H9 (cell line): ENCODE data around the gene RGS9. TPM values are rescaled to one million over a fixed set of nuclear protein-coding genes. Genes with fewer than 3 reads are reported as not detected.

ENCODE experiments used
- DNase-seq: peaks from one replicate; pipeline ENCODE4 v3.0.0-alpha.2; 2017
- H2AFZ ChIP-seq: one replicate; pipeline ENCODE4 v1.6.1; 2013; ENCODE audit warnings: mild to moderate bottlenecking, low read length, control low read depth, moderate library complexity
- H2AK5ac ChIP-seq: 2 replicates; pipeline ENCODE4 v1.6.1; 2013; ENCODE audit warnings: low read length, control low read depth, mixed read lengths; ENCODE audit not compliant: insufficient read length
- H2BK120ac ChIP-seq: one replicate; pipeline ENCODE4 v1.6.1; 2013; ENCODE audit warnings: low read depth, mild to moderate bottlenecking, low read length, control low read depth, inconsistent platforms; ENCODE audit not compliant: poor library complexity, severe bottlenecking
- H2BK12ac ChIP-seq: 2 replicates; pipeline ENCODE4 v1.6.1; 2013; ENCODE audit warnings: low read length, control low read depth, mixed read lengths, low read depth; ENCODE audit not compliant: insufficient read length
- H2BK15ac ChIP-seq: 2 replicates; pipeline ENCODE4 v1.6.1; 2013; ENCODE audit warnings: low read depth, low read length, control low read depth
- H2BK20ac ChIP-seq: one replicate; pipeline ENCODE4 v1.6.1; 2013; ENCODE audit warnings: low read depth, mild to moderate bottlenecking, low read length, control low read depth, inconsistent platforms; ENCODE audit not compliant: poor library complexity, severe bottlenecking
- H2BK5ac ChIP-seq: 2 replicates; pipeline ENCODE4 v1.6.1; 2013; ENCODE audit warnings: low read length, control low read depth, mixed read lengths; ENCODE audit not compliant: insufficient read length
- H3K14ac ChIP-seq: 2 replicates; pipeline ENCODE4 v1.6.1; 2013; ENCODE audit warnings: low read length, control low read depth; ENCODE audit not compliant: insufficient read depth
- H3K18ac ChIP-seq: 2 replicates; pipeline ENCODE4 v1.6.1; 2013; ENCODE audit warnings: low read depth, mild to moderate bottlenecking, mixed read lengths, low read length, control low read depth; ENCODE audit not compliant: insufficient read length
- H3K23ac ChIP-seq: 2 replicates; pipeline ENCODE4 v1.6.1; 2013; ENCODE audit warnings: low read length, control low read depth, mixed read lengths, low read depth; ENCODE audit not compliant: insufficient read length
- H3K23me2 ChIP-seq: 2 replicates; pipeline ENCODE4 v1.6.1; 2013; ENCODE audit warnings: low read depth, mild to moderate bottlenecking, mixed read lengths, low read length, control low read depth; ENCODE audit not compliant: insufficient read length, poor library complexity, severe bottlenecking
- H3K27ac ChIP-seq: 2 replicates; pipeline ENCODE4 v1.5.1; 2013; ENCODE audit warnings: low read length, control low read depth, mixed read lengths, low read depth; ENCODE audit not compliant: insufficient read length
- H3K27me3 ChIP-seq: 2 replicates; pipeline ENCODE4 v1.6.1; 2013; ENCODE audit warnings: low read length, control low read depth, inconsistent platforms; ENCODE audit not compliant: insufficient read depth
- H3K4ac ChIP-seq: 2 replicates; pipeline ENCODE4 v1.6.1; 2013; ENCODE audit warnings: low read depth, mild to moderate bottlenecking, control low read depth, inconsistent platforms, low read length, moderate library complexity
- H3K4me1 ChIP-seq: 2 replicates; pipeline ENCODE4 v1.6.1; 2013; ENCODE audit warnings: low read length, control low read depth, inconsistent platforms; ENCODE audit not compliant: insufficient read depth
- H3K4me2 ChIP-seq: 2 replicates; pipeline ENCODE4 v1.6.1; 2013; ENCODE audit warnings: low read length, control low read depth, mixed read lengths; ENCODE audit not compliant: insufficient read length, insufficient read depth
- H3K56ac ChIP-seq: 2 replicates; pipeline ENCODE4 v1.6.1; 2013; ENCODE audit warnings: low read depth, mild to moderate bottlenecking, mixed read lengths, low read length, control low read depth; ENCODE audit not compliant: insufficient read length
- H3K79me1 ChIP-seq: 2 replicates; pipeline ENCODE4 v1.6.1; 2013; ENCODE audit warnings: low read depth, mild to moderate bottlenecking, moderate library complexity, low read length, control low read depth, inconsistent platforms; ENCODE audit not compliant: insufficient read depth, poor library complexity, severe bottlenecking
- H3K79me2 ChIP-seq: 2 replicates; pipeline ENCODE4 v1.6.1; 2013; ENCODE audit warnings: low read length, control low read depth, inconsistent platforms; ENCODE audit not compliant: insufficient read depth
- H3K9ac ChIP-seq: 2 replicates; pipeline ENCODE4 v1.6.1; 2013; ENCODE audit warnings: low read length, control low read depth, mixed read lengths; ENCODE audit not compliant: insufficient read length; ENCODE audit errors: extremely low read depth
- H3K9me3 ChIP-seq: one replicate; pipeline ENCODE4 v1.6.1; 2013; ENCODE audit warnings: low read depth, low read length, inconsistent platforms; ENCODE audit not compliant: control insufficient read depth
- H3T11ph ChIP-seq: one replicate; pipeline ENCODE4 v1.6.1; 2013; ENCODE audit warnings: mild to moderate bottlenecking, low read length, control low read depth, inconsistent platforms
- H4K20me1 ChIP-seq: one replicate; pipeline ENCODE4 v1.6.1; 2013; ENCODE audit not compliant: control insufficient read depth, insufficient read length, insufficient read depth
- H4K5ac ChIP-seq: 2 replicates; pipeline ENCODE4 v1.6.1; 2013; ENCODE audit warnings: low read depth, mild to moderate bottlenecking, mixed read lengths, low read length, control low read depth; ENCODE audit not compliant: insufficient read length
- H4K8ac ChIP-seq: replicated peaks from 2 replicates; pipeline ENCODE4 v1.6.1; 2013; ENCODE audit warnings: low read length, control low read depth, mixed read lengths, low read depth; ENCODE audit not compliant: insufficient read length
- H4K91ac ChIP-seq: 2 replicates; pipeline ENCODE4 v1.6.1; 2013; ENCODE audit warnings: low read depth, mild to moderate bottlenecking, moderate library complexity, mixed read lengths, low read length, control low read depth; ENCODE audit not compliant: insufficient read length
- H3K27ac Mint-ChIP-seq, 3 experiments: 2 replicates in 2 of 3; 3 replicates in 1 of 3; pipeline ENCODE4 v1.8.0; 2020 to 2021; ENCODE audit warnings: mixed read lengths in 3 of 3, mild to moderate bottlenecking in 1 of 3, moderate library complexity in 1 of 3
- H3K27me3 Mint-ChIP-seq: 2 replicates; pipeline ENCODE4 v1.8.0; 2021; ENCODE audit warnings: low read depth, mild to moderate bottlenecking, moderate library complexity, mixed read lengths
- H3K36me3 Mint-ChIP-seq, 3 experiments: 2 replicates in 2 of 3; 3 replicates in 1 of 3; pipeline ENCODE4 v1.8.0; 2020 to 2021; ENCODE audit warnings: low read depth in 3 of 3, mixed read lengths in 3 of 3; ENCODE audit not compliant: insufficient read depth in 1 of 3
- H3K4me1 Mint-ChIP-seq, 2 experiments: 2 replicates each; pipeline ENCODE4 v1.8.0; 2020; ENCODE audit warnings: mixed read lengths in 2 of 2
- H3K4me3 Mint-ChIP-seq, 2 experiments: 2 replicates in 1 of 2; 3 replicates in 1 of 2; pipeline ENCODE4 v1.8.0; 2020 to 2021; ENCODE audit warnings: mild to moderate bottlenecking in 2 of 2, mixed read lengths in 2 of 2, moderate library complexity in 1 of 2
- H3K9me3 Mint-ChIP-seq, 2 experiments: 2 replicates in 1 of 2; 3 replicates in 1 of 2; pipeline ENCODE4 v1.8.0; 2020; ENCODE audit warnings: mild to moderate bottlenecking in 2 of 2, mixed read lengths in 2 of 2, moderate library complexity in 1 of 2
- WGBS: extraction: QIAGEN DNeasy Blood & Tissue Kit; methylation state at CpG from one replicate; pipeline ENCODE4 v1.1.7; 2013; ENCODE audit warnings: missing lambda C conversion rate, low lambda C conversion rate, mixed read lengths; ENCODE audit not compliant: insufficient read length; ENCODE audit errors: extremely low coverage; 5-methylcytosine and 5-hydroxymethylcytosine counted together
- total RNA-seq: library from RNA; stranded (reverse); gene quantifications from 2 replicates; pipeline ENCODE4 v1.2.1, GENCODE V29; 2021
- TF ChIP-seq, protein P1 (sequence below): fragments of 200-600 bp; sonication (generic); conservative IDR thresholded peaks from 3 replicates; pipeline ENCODE4 v1.8.0; 2021; ENCODE audit warnings: antibody characterized with exemption, mild to moderate bottlenecking

The RGS9 gene
- total RNA-seq, 1 experiment from 2014 or later: 12.0 TPM

GRCh38 chr17:65108152-65108551, 29.0 kb upstream of the RGS9 start:
- Histone ChIP-seq H2BK120ac (no peak overlapping the region), H3K23ac (no peak overlapping the region), H3K23me2 (no peaks in the 10 kb centered on the region), H4K8ac (no peak overlapping the region), H2BK12ac (no peak overlapping the region), H3T11ph (no peak overlapping the region), H2BK15ac (no peak overlapping the region), H3K79me2 (no peaks in the 10 kb centered on the region), H3K27ac (no peak overlapping the region), H2BK20ac (no peak overlapping the region), H3K14ac (no peak overlapping the region), H2BK5ac (no peak overlapping the region), H3K27me3 (no peaks in the 10 kb centered on the region), H3K18ac (no peak overlapping the region), H3K4me1 (no peaks in the 10 kb centered on the region; the same call in 1 of the 2 replicates), H3K79me1 (no peaks in the 10 kb centered on the region), H3K9me3 (no peaks in the 10 kb centered on the region), H3K9ac (no peak overlapping the region), H3K4ac (no peak overlapping the region), H3K4me2 (no peak overlapping the region), H4K91ac (no peak overlapping the region), H3K56ac (no peak overlapping the region), H2AK5ac (no peak overlapping the region), H4K5ac (no peak overlapping the region), H4K20me1 (no peaks in the 10 kb centered on the region), H2AFZ (no peak overlapping the region)
- no peak for DNase-seq
- Mint-ChIP-seq H3K4me3 (no peak overlapping the region), H3K9me3 (no peaks in the 10 kb centered on the region), H3K27ac (no peak overlapping the region), H3K4me1 (peaks cover 0 to 2% of the 10 kb centered on the region in 2 experiments; a peak in 2 of 4 replicates), H3K36me3 (peaks cover 0 to 13% (median 0%) of the 10 kb centered on the region in 3 experiments; a peak in 2 of 7 replicates), H3K27me3 (no peaks in the 10 kb centered on the region)
- TF ChIP-seq, protein P1, sequence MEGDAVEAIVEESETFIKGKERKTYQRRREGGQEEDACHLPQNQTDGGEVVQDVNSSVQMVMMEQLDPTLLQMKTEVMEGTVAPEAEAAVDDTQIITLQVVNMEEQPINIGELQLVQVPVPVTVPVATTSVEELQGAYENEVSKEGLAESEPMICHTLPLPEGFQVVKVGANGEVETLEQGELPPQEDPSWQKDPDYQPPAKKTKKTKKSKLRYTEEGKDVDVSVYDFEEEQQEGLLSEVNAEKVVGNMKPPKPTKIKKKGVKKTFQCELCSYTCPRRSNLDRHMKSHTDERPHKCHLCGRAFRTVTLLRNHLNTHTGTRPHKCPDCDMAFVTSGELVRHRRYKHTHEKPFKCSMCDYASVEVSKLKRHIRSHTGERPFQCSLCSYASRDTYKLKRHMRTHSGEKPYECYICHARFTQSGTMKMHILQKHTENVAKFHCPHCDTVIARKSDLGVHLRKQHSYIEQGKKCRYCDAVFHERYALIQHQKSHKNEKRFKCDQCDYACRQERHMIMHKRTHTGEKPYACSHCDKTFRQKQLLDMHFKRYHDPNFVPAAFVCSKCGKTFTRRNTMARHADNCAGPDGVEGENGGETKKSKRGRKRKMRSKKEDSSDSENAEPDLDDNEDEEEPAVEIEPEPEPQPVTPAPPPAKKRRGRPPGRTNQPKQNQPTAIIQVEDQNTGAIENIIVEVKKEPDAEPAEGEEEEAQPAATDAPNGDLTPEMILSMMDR: no peak
- no CpG with 5 or more reads among the region's 6 CpGs for WGBS
